ENCODE measurements around the gene CELF6. TPM values are rescaled to one million over a fixed set of nuclear protein-coding genes. Genes with fewer than 3 reads are reported as not detected.

CELF6 gene
- total RNA-seq, 1 experiment from 2014 or later, result not detected

DNA sequence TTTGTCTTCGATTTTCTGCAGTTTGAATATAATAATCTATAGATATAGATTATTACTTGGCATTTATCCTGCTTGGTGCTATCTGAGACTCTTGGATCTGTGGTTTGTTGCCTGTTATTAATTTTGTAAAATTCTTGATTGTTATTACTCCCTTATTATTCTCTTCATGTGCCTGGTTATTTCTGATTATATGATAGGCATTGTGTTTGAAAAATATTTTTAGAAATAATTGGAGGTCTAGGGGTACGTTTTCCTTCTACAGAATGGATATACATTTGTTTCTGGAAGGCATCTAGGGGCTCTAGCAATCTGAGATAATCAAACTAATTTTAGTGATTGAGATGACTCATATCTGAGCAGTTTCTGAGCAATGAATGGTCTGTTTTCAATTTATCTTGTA, 14.9 kb upstream of the CELF6 start:
- Histone ChIP-seq H3K27me3 (replicated peaks; ENCODE audit: insufficient read depth, low read depth, low read length, poor library complexity) (no peaks in the 10 kb centered on the region), H3K27ac (ENCODE audit: low read depth, low read length, poor library complexity, severe bottlenecking) (no peak overlapping the region), H3K9me3 (ENCODE audit: low read depth, low read length, poor library complexity, severe bottlenecking) (no peaks in the 10 kb centered on the region), H3K4me3 (ENCODE audit: low read depth, low read length, poor library complexity, severe bottlenecking) (no peak overlapping the region), H3K4me1 (ENCODE audit: insufficient read depth, low read length, poor library complexity, severe bottlenecking) (no peaks in the 10 kb centered on the region), H3K36me3 (ENCODE audit: insufficient read depth, low read length, poor library complexity, severe bottlenecking) (no peaks in the 10 kb centered on the region)
- no peak for TF ChIP-seq EZH2 (IDR thresholded peaks at IDR 0.05; ENCODE audit: borderline replicate concordance, low read depth, low read length, poor library complexity, severe bottlenecking)
- TF ChIP-seq, protein P1, sequence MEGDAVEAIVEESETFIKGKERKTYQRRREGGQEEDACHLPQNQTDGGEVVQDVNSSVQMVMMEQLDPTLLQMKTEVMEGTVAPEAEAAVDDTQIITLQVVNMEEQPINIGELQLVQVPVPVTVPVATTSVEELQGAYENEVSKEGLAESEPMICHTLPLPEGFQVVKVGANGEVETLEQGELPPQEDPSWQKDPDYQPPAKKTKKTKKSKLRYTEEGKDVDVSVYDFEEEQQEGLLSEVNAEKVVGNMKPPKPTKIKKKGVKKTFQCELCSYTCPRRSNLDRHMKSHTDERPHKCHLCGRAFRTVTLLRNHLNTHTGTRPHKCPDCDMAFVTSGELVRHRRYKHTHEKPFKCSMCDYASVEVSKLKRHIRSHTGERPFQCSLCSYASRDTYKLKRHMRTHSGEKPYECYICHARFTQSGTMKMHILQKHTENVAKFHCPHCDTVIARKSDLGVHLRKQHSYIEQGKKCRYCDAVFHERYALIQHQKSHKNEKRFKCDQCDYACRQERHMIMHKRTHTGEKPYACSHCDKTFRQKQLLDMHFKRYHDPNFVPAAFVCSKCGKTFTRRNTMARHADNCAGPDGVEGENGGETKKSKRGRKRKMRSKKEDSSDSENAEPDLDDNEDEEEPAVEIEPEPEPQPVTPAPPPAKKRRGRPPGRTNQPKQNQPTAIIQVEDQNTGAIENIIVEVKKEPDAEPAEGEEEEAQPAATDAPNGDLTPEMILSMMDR (conservative IDR thresholded peaks at IDR 0.05; ENCODE audit: low read depth, low read length), result no peak
- DNase-seq (ENCODE audit: low spot score), result no peak
- intact Hi-C loops (cut with micrococcal nuclease; ENCODE audit: unreplicated experiment), result no loop called here
- no TSS peak for BruUV-seq (replicated peaks)
- POLR2A ChIA-PET (ENCODE audit: low non-redundant PET), result interaction anchor here (0.6 kb wide), 2 partner anchors 11 to 34 kb away, joined by 3 read pairs; no protein-coding TSS in a partner anchor
- CTCF ChIA-PET, result no interaction called here

DNA sequence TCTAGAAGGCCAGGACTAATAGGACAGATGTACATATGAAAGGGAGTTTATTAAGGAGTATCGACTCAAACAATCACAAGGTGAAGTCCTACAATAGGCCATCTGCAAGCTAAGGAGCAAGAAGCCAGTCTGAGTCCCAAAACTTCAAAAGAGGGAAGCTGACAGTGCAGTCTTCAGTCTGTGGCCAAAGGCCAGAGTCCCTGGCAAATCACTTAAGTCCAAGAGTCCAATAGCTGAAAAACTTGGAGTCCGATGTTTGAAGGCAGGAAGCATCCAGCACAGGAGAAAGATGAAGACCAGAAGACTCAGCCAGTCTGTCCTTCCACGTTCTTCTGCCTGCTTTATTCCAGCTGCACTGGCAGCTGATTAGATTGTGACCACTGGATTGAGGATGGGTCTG, 11.1 kb upstream of the CELF6 start:
- Histone ChIP-seq H3K9me3 (ENCODE audit: low read depth, low read length, poor library complexity, severe bottlenecking) (no peaks in the 10 kb centered on the region), H3K4me1 (ENCODE audit: insufficient read depth, low read length, poor library complexity, severe bottlenecking) (no peaks in the 10 kb centered on the region), H3K36me3 (ENCODE audit: insufficient read depth, low read length, poor library complexity, severe bottlenecking) (no peaks in the 10 kb centered on the region), H3K4me3 (ENCODE audit: low read depth, low read length, poor library complexity, severe bottlenecking) (no peak overlapping the region), H3K27ac (ENCODE audit: low read depth, low read length, poor library complexity, severe bottlenecking) (no peak overlapping the region), H3K27me3 (replicated peaks; ENCODE audit: insufficient read depth, low read depth, low read length, poor library complexity) (no peaks in the 10 kb centered on the region)
- TF ChIP-seq, protein P1 (conservative IDR thresholded peaks at IDR 0.05; ENCODE audit: low read depth, low read length), result no peak
- no peak for TF ChIP-seq EZH2 (IDR thresholded peaks at IDR 0.05; ENCODE audit: borderline replicate concordance, low read depth, low read length, poor library complexity, severe bottlenecking)
- no peak for DNase-seq (ENCODE audit: low spot score)
- CTCF ChIA-PET, result no interaction called here
- intact Hi-C loops (cut with micrococcal nuclease; ENCODE audit: unreplicated experiment), result no loop called here
- BruUV-seq (replicated peaks), result no TSS peak
- POLR2A ChIA-PET (ENCODE audit: low non-redundant PET), result no interaction called here

DNA sequence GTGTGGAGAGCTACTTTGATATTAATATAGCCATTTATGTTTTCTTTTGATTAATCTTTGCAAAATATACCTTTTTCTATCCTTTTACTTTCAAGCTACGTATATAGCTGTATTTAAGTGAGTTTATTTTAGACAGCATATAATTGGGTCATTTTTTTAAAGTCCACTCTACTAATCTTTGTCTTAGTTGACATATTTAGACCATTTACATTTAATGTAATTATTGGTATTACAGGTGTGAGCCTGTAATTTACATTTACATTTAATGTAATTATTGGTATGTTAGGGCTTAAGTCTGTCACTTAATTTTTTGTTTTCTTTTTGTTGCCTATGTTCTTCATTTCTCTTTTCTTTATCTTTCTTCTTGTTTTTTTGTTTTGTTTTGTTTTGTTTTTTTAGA, 3.8 kb upstream of the CELF6 start:
- TF ChIP-seq EZH2 (IDR thresholded peaks at IDR 0.05; ENCODE audit: borderline replicate concordance, low read depth, low read length, poor library complexity, severe bottlenecking), result no peak
- TF ChIP-seq, protein P1 (conservative IDR thresholded peaks at IDR 0.05; ENCODE audit: low read depth, low read length), result no peak
- BruUV-seq (replicated peaks), result no TSS peak
- CTCF ChIA-PET, result no interaction called here
- H3K27me3 ChIP-seq (replicated peaks; ENCODE audit: insufficient read depth, low read depth, low read length, poor library complexity), result no peaks in the 10 kb centered on the region
- H3K36me3 ChIP-seq (ENCODE audit: insufficient read depth, low read length, poor library complexity, severe bottlenecking), result no peaks in the 10 kb centered on the region
- POLR2A ChIA-PET (ENCODE audit: low non-redundant PET), result no interaction called here
- no peak overlapping the region for H3K4me3 ChIP-seq (ENCODE audit: low read depth, low read length, poor library complexity, severe bottlenecking)
- H3K4me1 ChIP-seq (ENCODE audit: insufficient read depth, low read length, poor library complexity, severe bottlenecking), result no peaks in the 10 kb centered on the region
- H3K9me3 ChIP-seq (ENCODE audit: low read depth, low read length, poor library complexity, severe bottlenecking), result no peaks in the 10 kb centered on the region
- intact Hi-C loops (cut with micrococcal nuclease; ENCODE audit: unreplicated experiment), result no loop called here
- H3K27ac ChIP-seq (ENCODE audit: low read depth, low read length, poor library complexity, severe bottlenecking), result no peak overlapping the region
- no peak for DNase-seq (ENCODE audit: low spot score)
